SK-N-SH treated with all-trans-retinoic acid at 6 μM for 48 hours (cell line): ENCODE measurements around the gene ACAD10.
"Not testable (repeated sequence)": the region's sequence is repeated elsewhere in the genome, so short reads cannot be mapped to it uniquely, and the experiment has no call there.

Experiments
- ATAC-seq: fragments of 200-7000 bp; cut with Tn5 transposase; 3 replicates; pipeline ENCODE4 v1.9.1; 2020; ENCODE audit warnings: mild to moderate bottlenecking, moderate library complexity
- ARNTL ChIP-seq: fragments of 450-650 bp; formaldehyde crosslinking; IDR thresholded peaks from 2 replicates; pipeline ENCODE4 v1.5.0; 2020; ENCODE audit warnings: low read depth, mild to moderate bottlenecking, moderate library complexity, borderline replicate concordance
- BACH2 ChIP-seq: fragments of 250-450 bp; sonication (Bioruptor Pico); IDR thresholded peaks from 2 replicates; pipeline ENCODE4 v1.9.0; 2021; ENCODE audit warnings: mild to moderate bottlenecking, borderline replicate concordance
- CREB5 ChIP-seq: fragments of 250-450 bp; sonication (Bioruptor Pico); IDR thresholded peaks from 2 replicates; pipeline ENCODE4 v1.5.1; 2020; ENCODE audit warnings: low read depth, mild to moderate bottlenecking, moderate library complexity
- CSDC2 ChIP-seq: fragments of 250-450 bp; sonication (Bioruptor Pico); IDR thresholded peaks from 2 replicates; pipeline ENCODE4 v1.5.0; 2020; ENCODE audit warnings: mild to moderate bottlenecking, moderate library complexity
- ESRRG ChIP-seq: fragments of 250-450 bp; sonication (Bioruptor Pico); IDR thresholded peaks from 2 replicates; pipeline ENCODE4 v1.6.1; 2021; ENCODE audit warnings: mild to moderate bottlenecking
- GLIS3 ChIP-seq: fragments of 250-450 bp; sonication (Bioruptor Pico); IDR thresholded peaks from 2 replicates; pipeline ENCODE4 v1.5.0; 2020; ENCODE audit warnings: mild to moderate bottlenecking, moderate library complexity
- ISL1 ChIP-seq: fragments of 250-450 bp; sonication (Bioruptor Pico); IDR thresholded peaks from 2 replicates; pipeline ENCODE4 v2.1.2; 2022; ENCODE audit warnings: mild to moderate bottlenecking, moderate library complexity
- OSR1 ChIP-seq: fragments of 250-450 bp; sonication (Bioruptor Pico); IDR thresholded peaks from 2 replicates; pipeline ENCODE4 v1.8.0; 2022; ENCODE audit warnings: moderate library complexity, mild to moderate bottlenecking, inconsistent platforms
- POU6F1 ChIP-seq: fragments of 250-450 bp; sonication (Bioruptor Pico); IDR thresholded peaks from 2 replicates; pipeline ENCODE4 v1.8.0; 2021; ENCODE audit warnings: low read depth, mild to moderate bottlenecking, moderate library complexity, borderline replicate concordance
- PPARA ChIP-seq: fragments of 250-450 bp; sonication (Bioruptor Pico); IDR thresholded peaks from 2 replicates; pipeline ENCODE4 v1.5.0; 2020; ENCODE audit warnings: mild to moderate bottlenecking, borderline replicate concordance
- SNAI2 ChIP-seq: fragments of 250-450 bp; sonication (Bioruptor Pico); IDR thresholded peaks from 2 replicates; pipeline ENCODE4 v1.5.0; 2020; ENCODE audit warnings: mild to moderate bottlenecking, moderate library complexity
- TCF4 ChIP-seq: fragments of 250-450 bp; sonication (Bioruptor Pico); IDR thresholded peaks from 2 replicates; pipeline ENCODE4 v1.8.0; 2021; ENCODE audit warnings: mild to moderate bottlenecking, moderate library complexity, borderline replicate concordance
- TOX ChIP-seq: fragments of 250-450 bp; sonication (Bioruptor Pico); IDR thresholded peaks from 2 replicates; pipeline ENCODE4 v1.8.0; 2021; ENCODE audit warnings: mild to moderate bottlenecking, moderate library complexity, borderline replicate concordance
- TSHZ2 ChIP-seq: fragments of 250-450 bp; sonication (Bioruptor Pico); IDR thresholded peaks from 2 replicates; pipeline ENCODE4 v1.5.0; 2020; ENCODE audit warnings: mild to moderate bottlenecking, moderate library complexity
- ZFP3 ChIP-seq: fragments of 250-450 bp; sonication (Bioruptor Pico); IDR thresholded peaks from 2 replicates; pipeline ENCODE4 v1.5.0; 2020; ENCODE audit warnings: mild to moderate bottlenecking, moderate library complexity
- ZNF70 ChIP-seq: fragments of 450-650 bp; formaldehyde crosslinking; IDR thresholded peaks from 2 replicates; pipeline ENCODE4 v1.5.0; 2020; ENCODE audit warnings: mild to moderate bottlenecking, moderate library complexity
- ZNF8 ChIP-seq: fragments of 450-650 bp; formaldehyde crosslinking; IDR thresholded peaks from 2 replicates; pipeline ENCODE4 v1.5.0; 2020; ENCODE audit warnings: mild to moderate bottlenecking, moderate library complexity

The ACAD10 gene

GRCh38 chr12:111706145-111706544 is 20.3 kb downstream of the ACAD10 start:
- no peak for ATAC-seq
- no peak for TF ChIP-seq TCF4
- no peak for TF ChIP-seq TSHZ2 (CRISPR knock-in tag)
- no peak for TF ChIP-seq TOX
- TF ChIP-seq CREB5 (CRISPR knock-in tag): no peak
- TF ChIP-seq CSDC2 (CRISPR knock-in tag): no peak
- no peak for TF ChIP-seq ISL1 (CRISPR knock-in tag)
- no peak for TF ChIP-seq ZFP3 (CRISPR knock-in tag)
- TF ChIP-seq BACH2: no peak

DNA sequence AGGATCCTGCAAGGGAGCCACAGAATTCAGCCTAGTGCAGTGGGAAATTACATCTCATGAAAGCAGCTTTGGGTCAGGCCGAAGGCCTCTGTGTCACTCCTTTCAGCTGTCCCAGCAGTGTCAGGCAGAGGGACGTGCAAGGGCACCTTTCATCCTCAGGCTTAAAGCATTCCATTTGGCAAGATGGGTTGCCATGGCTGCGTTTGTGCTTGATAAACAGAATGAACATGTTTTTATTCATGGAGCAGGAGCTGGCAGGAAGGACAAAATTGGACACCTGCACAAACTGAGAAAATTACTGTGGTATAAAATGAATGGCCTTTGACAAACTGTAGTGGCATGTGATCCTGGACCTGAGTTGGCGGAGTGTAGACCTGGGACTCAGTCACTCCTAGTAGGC is 29.4 kb downstream of the ACAD10 start:
- ATAC-seq: no peak
- no peak for TF ChIP-seq BACH2
- no peak for TF ChIP-seq CREB5 (CRISPR knock-in tag)
- no peak for TF ChIP-seq OSR1 (CRISPR knock-in tag)
- TF ChIP-seq POU6F1 (CRISPR knock-in tag): no peak
- TF ChIP-seq ARNTL: no peak
- TF ChIP-seq TSHZ2 (CRISPR knock-in tag): no peak
- no peak for TF ChIP-seq PPARA (CRISPR knock-in tag)
- TF ChIP-seq ISL1 (CRISPR knock-in tag): no peak
- no peak for TF ChIP-seq SNAI2 (CRISPR knock-in tag)
- no peak for TF ChIP-seq ZNF8 (CRISPR knock-in tag)
- no peak for TF ChIP-seq ZNF70 (CRISPR knock-in tag)
- no peak for TF ChIP-seq GLIS3

- not testable (repeated sequence) for ATAC-seq
These were observed 33.5 kb downstream of the ACAD10 start for GRCh38 chr12:111719316-111719715.

DNA sequence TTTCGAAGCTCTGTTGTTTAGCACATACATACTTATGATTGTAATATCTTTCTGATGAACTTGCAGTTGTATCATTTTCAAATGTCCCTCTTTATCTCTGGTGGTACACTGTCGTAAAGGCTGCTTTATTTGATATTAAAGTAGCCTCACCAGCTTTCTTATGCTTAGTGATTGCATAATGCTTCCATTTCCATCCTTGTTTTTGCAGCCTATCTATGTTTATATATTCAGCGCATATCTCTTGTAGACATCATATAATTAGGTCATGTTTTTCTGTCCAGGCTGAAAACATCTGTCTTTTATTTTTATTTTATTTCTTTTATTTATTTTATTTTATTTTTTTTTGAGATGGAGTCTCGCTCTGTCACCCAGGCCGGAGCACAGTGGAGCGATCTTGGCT is 34.6 kb downstream of the ACAD10 start:
- no peak for ATAC-seq
- TF ChIP-seq PPARA (CRISPR knock-in tag) (no peak), ARNTL (no peak), TOX (no peak), ZNF8 (CRISPR knock-in tag) (no peak), TCF4 (peak; percentile 53; the same call in 1 of the 2 replicates), OSR1 (CRISPR knock-in tag) (no peak), ESRRG (CRISPR knock-in tag) (no peak)

- ATAC-seq: not testable (repeated sequence)
These were observed 38.0 kb downstream of the ACAD10 start for GRCh38 chr12:111723646-111724360.
